NCI-H1092 treated with DMSO at 0.1 percent for 48 hours (cell line): ENCODE results near the gene COL19A1.

Source experiments
- DNase-seq: peaks from one replicate; lab custom pipeline; 2025; lab: John Stamatoyannopoulos, UW

The COL19A1 gene

GRCh38 chr6:70171236-70171635 lies 304.9 kb downstream of the COL19A1 start:
- no peak for DNase-seq

- no peak for DNase-seq
Measured at GRCh38 chr6:70172252-70172651, 305.9 kb downstream of the COL19A1 start.

GRCh38 chr6:70175770-70176169 lies 309.4 kb downstream of the COL19A1 start:
- DNase-seq = no peak

GRCh38 chr6:70176842-70177550 lies 310.6 kb downstream of the COL19A1 start:
- no peak for DNase-seq

- no peak for DNase-seq
Measured at GRCh38 chr6:70180183-70180900, 314.0 kb downstream of the COL19A1 start.

GRCh38 chr6:70180901-70181599 lies 314.7 kb downstream of the COL19A1 start:
- no peak for DNase-seq

GRCh38 chr6:70183538-70183937 lies 317.2 kb downstream of the COL19A1 start:
- DNase-seq = no peak

- DNase-seq = no peak
Measured at GRCh38 chr6:70184723-70185122, 318.4 kb downstream of the COL19A1 start.

GRCh38 chr6:70186461-70186860 lies 320.1 kb downstream of the COL19A1 start:
- no peak for DNase-seq

GRCh38 chr6:70188202-70188601 lies 321.8 kb downstream of the COL19A1 start:
- no peak for DNase-seq

- DNase-seq = no peak
Measured at GRCh38 chr6:70194421-70194820, 328.1 kb downstream of the COL19A1 start.

GRCh38 chr6:70196531-70196930 lies 330.2 kb downstream of the COL19A1 start:
- DNase-seq = no peak

GRCh38 chr6:70198785-70199184 lies 332.4 kb downstream of the COL19A1 start:
- no peak for DNase-seq

GRCh38 chr6:70208235-70208790 lies 342.0 kb downstream of the COL19A1 start:
- no peak for DNase-seq

GRCh38 chr6:70210462-70210861 lies 344.1 kb downstream of the COL19A1 start:
- no peak for DNase-seq

GRCh38 chr6:70215460-70216108 lies 349.2 kb downstream of the COL19A1 start:
- DNase-seq = no peak

- DNase-seq = no peak
Measured at GRCh38 chr6:70216767-70217166, 350.4 kb downstream of the COL19A1 start.

- no peak for DNase-seq
Measured at GRCh38 chr6:70219943-70220613, 353.7 kb downstream of the COL19A1 start.

GRCh38 chr6:70221025-70221714 lies 354.8 kb downstream of the COL19A1 start:
- peak; percentile 8 for DNase-seq

GRCh38 chr6:70221715-70222438 lies 355.5 kb downstream of the COL19A1 start:
- no peak for DNase-seq
